OCI-LY7 (cell line): ENCODE results near the gene NOCT.

Source experiments
- EZH2phosphoT487 ChIP-seq: fragments of 200-600 bp; sonication (generic); IDR thresholded peaks from 2 replicates; pipeline ENCODE4 v1.6.1; 2018; ENCODE audit warnings: low read depth, borderline replicate concordance, mild to moderate bottlenecking, mixed run types, antibody characterized with exemption, low read length, moderate library complexity, mixed read lengths
- TF ChIP-seq, protein P1 (sequence below): fragments of 200-600 bp; sonication (generic); conservative IDR thresholded peaks from 2 replicates; pipeline ENCODE4 v1.5.1; 2014; ENCODE audit warnings: mild to moderate bottlenecking, antibody characterized with exemption, low read length, moderate library complexity, mixed read lengths

DNA sequence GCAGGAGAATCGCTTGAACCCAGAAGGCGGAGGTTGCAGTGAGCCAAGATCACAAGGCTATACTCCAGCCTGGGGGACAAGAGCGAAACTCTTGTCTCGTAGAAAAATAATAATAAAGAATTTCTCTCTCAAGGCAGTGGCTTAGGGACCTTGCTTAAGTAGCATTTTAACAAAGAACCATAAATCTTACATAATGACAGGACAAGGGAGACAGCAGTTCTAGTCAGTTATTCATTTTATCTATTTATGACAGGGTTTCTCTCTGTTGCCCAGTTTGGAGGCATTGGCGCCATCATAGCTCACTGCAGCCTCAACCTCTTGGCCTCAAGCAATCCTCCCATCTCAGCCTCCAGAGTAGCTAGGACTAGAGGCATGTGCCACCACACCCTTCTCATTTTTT is 31.9 kb upstream of the NOCT start:
- TF ChIP-seq, protein P1, sequence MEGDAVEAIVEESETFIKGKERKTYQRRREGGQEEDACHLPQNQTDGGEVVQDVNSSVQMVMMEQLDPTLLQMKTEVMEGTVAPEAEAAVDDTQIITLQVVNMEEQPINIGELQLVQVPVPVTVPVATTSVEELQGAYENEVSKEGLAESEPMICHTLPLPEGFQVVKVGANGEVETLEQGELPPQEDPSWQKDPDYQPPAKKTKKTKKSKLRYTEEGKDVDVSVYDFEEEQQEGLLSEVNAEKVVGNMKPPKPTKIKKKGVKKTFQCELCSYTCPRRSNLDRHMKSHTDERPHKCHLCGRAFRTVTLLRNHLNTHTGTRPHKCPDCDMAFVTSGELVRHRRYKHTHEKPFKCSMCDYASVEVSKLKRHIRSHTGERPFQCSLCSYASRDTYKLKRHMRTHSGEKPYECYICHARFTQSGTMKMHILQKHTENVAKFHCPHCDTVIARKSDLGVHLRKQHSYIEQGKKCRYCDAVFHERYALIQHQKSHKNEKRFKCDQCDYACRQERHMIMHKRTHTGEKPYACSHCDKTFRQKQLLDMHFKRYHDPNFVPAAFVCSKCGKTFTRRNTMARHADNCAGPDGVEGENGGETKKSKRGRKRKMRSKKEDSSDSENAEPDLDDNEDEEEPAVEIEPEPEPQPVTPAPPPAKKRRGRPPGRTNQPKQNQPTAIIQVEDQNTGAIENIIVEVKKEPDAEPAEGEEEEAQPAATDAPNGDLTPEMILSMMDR: no peak
- no peak for TF ChIP-seq EZH2phosphoT487
